AG04449 (cell line): ENCODE data around the gene KRTAP10-8.
"Not testable (repeated sequence)": the region's sequence is repeated elsewhere in the genome, so short reads cannot be mapped to it uniquely, and the experiment has no call there.

Experiments used
- CTCF ChIA-PET: fragments of 350-600 bp; formaldehyde crosslinking; extraction: SDS; loops from one replicate; lab custom pipeline; 2021; ENCODE audit warnings: antibody characterized with exemption; lab: Yijun Ruan, JAX
- POLR2A ChIA-PET: fragments of 400-600, 350-600 bp; formaldehyde crosslinking; extraction: SDS; loops from one replicate; lab custom pipeline; 2020; ENCODE audit warnings: antibody characterized with exemption, inconsistent platforms; lab: Yijun Ruan, JAX
- DNase-seq: peaks from one replicate; pipeline ENCODE4 v3.0.0-alpha.2; 2010; ENCODE audit warnings: low read depth, low spot score
- H3K4me3 ChIP-seq: 2 replicates; pipeline ENCODE4 v1.5.1; 2011; ENCODE audit warnings: low read depth, mild to moderate bottlenecking, control low read depth, low read length
- CTCF ChIP-seq: IDR thresholded peaks from one replicate; pipeline ENCODE4 v1.5.1; 2011; ENCODE audit warnings: mild to moderate bottlenecking, moderate library complexity, low read length, control low read depth, inconsistent platforms; ENCODE audit not compliant: insufficient read depth; ENCODE audit errors: missing control alignments

KRTAP10-8 gene

GRCh38 chr21:44568667-44569556 is 43.0 kb upstream of the KRTAP10-8 start:
- H3K4me3 ChIP-seq, result no peak overlapping the region
- CTCF ChIA-PET, result no interaction called here
- no peak for TF ChIP-seq CTCF
- DNase-seq, result no peak
- POLR2A ChIA-PET, result no interaction called here

DNA sequence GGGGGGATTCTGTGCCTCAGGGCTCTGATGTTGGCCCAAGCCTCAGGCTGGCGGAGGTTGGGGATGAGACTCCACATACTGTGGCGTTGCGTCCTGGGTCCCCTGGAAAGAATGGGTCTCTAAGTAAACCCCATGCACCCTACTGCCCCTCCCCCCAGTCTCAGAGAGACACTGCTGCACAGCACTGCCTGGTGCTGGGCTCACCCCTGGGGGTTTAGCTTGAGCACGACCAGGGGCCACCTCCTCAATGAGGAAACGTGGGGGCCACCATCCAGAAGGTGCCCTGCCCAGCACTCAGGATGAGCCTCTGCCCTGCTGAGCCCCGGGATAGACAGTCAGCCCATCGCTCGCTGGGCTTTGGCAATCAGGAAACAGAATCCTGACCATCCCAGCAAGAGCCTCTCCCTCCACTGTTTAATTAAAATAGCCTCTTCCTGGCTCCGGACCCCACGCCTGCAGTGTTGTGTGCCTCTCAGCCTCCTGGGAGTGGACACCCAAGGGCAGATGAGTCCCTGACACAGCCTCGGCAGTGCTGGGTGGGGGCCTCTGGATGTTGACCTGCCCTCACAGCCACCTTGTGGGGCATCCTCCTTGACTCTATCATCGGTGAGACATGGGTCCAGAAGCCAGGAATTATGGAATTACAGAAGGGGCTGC is 41.9 kb upstream of the KRTAP10-8 start:
- no peak overlapping the region for H3K4me3 ChIP-seq
- ChIA-PET POLR2A (no interaction called here), CTCF (no interaction called here)
- TF ChIP-seq CTCF, result no peak
- no peak for DNase-seq

GRCh38 chr21:44571296-44571695 is 40.6 kb upstream of the KRTAP10-8 start:
- no peak for TF ChIP-seq CTCF

GRCh38 chr21:44571844-44572782 is 39.8 kb upstream of the KRTAP10-8 start:
- ChIA-PET POLR2A (no interaction called here), CTCF (no interaction called here)
- DNase-seq, result no peak
- TF ChIP-seq CTCF, result no peak
- no peak overlapping the region for H3K4me3 ChIP-seq

More at GRCh38 chr21:44571296-44571695, 40.6 kb upstream of the KRTAP10-8 start:
- no peak for DNase-seq
- ChIA-PET POLR2A (no interaction called here), CTCF (no interaction called here)
- no peak overlapping the region for H3K4me3 ChIP-seq

DNA sequence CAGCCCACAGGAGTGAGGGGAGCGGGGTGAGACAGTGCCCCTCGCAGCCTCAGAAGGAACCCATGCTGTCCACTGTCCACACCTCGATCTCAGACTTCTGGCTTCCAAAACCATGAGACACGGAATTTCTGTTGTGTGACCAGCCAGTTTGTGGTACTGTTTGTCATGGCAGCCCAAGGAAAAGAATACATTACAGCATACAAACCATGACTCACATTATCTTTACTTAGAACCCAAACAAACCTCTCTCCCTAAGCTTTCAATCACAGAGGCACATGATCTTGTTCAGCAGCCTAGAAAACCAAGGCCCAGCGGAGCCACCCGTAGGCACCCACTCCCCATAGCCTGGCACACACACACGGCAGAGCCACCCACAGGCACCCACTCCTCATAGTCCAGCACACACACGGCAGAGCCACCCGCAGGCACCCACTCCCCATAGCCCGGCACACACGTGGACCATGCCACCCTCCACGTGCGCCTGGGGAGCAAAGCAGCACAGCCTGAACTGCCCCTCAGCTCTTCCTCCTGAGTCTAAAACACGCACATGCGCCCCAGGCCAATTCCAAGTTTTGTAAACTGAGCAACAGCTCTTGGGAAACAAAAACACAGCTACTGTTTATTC is 38.8 kb upstream of the KRTAP10-8 start:
- no peak for TF ChIP-seq CTCF
- POLR2A ChIA-PET, result interaction anchor here (0.7 kb wide), 1 partner anchor 19 kb away, joined by 3 read pairs; the partner anchor contains the start of gene KRTAP10-6
- CTCF ChIA-PET, result no interaction called here
- H3K4me3 ChIP-seq, result no peak overlapping the region
- no peak for DNase-seq

DNA sequence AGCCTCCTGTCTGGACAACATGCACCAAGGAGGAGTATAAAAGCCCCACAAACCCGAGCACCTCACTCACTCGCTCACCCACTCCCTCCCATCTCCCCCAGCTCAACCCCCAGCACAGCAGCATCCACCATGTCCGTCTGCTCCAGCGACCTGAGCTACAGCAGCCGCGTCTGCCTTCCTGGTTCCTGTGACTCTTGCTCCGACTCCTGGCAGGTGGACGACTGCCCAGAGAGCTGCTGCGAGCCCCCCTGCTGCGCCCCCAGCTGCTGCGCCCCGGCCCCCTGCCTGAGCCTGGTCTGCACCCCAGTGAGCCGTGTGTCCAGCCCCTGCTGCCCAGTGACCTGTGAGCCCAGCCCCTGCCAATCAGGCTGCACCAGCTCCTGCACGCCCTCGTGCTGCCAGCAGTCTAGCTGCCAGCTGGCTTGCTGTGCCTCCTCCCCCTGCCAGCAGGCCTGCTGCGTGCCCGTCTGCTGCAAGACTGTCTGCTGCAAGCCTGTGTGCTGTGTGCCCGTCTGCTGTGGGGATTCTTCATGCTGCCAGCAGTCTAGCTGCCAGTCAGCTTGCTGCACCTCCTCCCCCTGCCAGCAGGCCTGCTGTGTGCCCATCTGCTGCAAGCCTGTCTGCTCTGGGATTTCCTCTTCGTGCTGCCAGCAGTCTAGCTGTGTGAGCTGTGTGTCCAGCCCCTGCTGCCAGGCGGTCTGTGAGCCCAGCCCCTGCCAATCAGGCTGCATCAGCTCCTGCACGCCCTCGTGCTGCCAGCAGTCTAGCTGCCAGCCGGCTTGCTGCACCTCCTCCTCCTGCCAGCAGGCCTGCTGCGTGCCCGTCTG is 38.0 kb upstream of the KRTAP10-8 start, which contains the start of gene KRTAP10-4:
KRTAP10-4 (plus strand) TSS at position 100 of the 827 bp plus-strand sequence; CDS start at position 130, 30 bp downstream.
- DNase-seq, H3K4me3 ChIP-seq, CTCF ChIA-PET: not testable (repeated sequence)
- POLR2A ChIA-PET, result interaction anchor here (0.7 kb wide), 1 partner anchor 19 kb away, joined by 3 read pairs; the partner anchor contains the start of gene KRTAP10-6
